Measurements from ENCODE around the gene APBA2.
"Not testable (repeated sequence)": the region's sequence is repeated elsewhere in the genome, so short reads cannot be mapped to it uniquely, and the experiment has no call there.

The APBA2 gene

DNA sequence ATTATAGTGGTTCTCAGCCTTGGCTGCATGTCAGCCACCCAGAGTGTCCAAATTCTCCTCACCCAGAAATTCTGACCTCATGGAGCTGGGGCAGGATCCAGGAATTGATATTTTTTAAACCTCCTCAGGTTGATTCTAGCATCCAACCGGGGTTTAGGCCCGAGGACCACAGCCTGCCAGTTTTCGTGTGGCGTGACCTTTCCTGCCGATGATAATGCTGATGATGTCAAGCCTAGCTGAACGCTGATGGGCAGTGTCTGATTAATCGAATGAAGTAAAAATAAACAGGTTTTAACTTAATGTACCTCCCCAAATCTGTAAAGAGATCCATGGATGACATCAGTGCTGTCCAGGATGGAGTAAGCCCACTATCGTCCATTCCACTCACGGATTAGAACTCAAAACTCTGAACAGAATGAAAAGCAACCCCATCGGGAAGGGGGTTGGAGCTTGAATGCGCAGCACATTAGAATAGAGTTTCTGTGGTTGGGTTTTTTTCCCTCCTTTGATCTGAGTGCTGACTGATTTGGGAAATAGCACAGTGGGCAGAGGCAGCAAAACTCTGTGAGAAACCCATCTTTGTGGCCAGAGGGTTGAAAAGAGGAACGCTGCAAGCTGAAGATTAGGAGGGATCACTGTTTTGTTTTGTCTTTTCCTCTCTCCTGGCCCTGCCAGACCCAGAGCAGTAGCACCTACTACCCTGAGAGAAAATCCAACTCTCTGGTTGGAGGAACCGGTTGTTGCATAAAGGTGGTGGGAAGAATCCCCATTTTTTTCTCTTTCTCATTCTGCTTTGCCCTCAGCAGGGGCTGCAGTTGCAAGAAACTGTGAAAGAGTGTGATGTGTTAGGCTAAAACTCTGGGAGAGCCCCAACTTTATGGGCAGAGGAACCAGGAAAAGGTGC is 153.9 kb downstream of the APBA2 start:
- no peak for DNase-seq

GRCh38 chr15:29040370-29040751 is 154.6 kb downstream of the APBA2 start:
- DNase-seq, result peak in 1 of 14 donors; percentile 39

- no peak for DNase-seq
Observed at GRCh38 chr15:29043736-29044502, 158.1 kb downstream of the APBA2 start.

DNA sequence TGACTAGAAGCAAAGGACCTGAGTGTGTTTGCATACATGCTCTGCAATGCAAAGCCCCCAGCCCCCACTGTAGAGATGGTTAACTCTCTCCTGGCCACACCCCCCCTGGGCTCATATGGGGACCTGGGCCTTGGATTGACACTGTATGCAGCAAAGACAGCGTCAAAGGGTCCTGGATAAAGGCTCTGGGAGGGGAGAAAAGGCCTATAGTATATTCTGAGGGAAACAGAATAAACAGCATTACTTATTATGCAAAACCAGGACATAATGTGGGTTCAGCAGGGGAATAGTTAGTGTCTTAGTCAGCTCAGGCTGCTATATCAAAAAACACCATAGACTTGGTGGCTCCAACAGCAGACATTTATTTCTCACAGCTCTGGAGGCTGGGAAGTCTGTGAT is 158.7 kb downstream of the APBA2 start:
- DNase-seq, result no peak

DNA sequence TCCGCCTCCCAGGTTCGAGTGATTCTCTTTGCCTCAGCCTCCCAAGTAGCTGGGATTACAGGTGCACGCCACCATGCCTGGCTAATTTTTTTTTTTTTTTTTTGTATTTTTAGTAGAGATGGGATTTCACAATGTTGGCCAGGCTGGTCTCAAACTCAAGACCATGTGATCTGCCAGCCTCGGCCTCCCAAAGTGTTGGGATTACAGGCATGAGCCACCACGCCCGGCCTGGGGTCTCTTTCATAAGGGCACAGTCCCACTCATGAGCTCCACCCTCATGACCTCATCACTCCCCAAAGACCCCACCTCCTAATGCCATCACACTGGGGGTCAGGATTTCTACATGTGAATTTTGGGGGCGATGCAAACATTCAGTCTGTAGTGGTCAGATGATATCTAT is 159.4 kb downstream of the APBA2 start:
- not testable (repeated sequence) for DNase-seq

- no peak for DNase-seq
Observed at GRCh38 chr15:29045717-29046116, 159.9 kb downstream of the APBA2 start.

GRCh38 chr15:29046281-29046810 is 160.6 kb downstream of the APBA2 start:
- DNase-seq, result no peak

DNA sequence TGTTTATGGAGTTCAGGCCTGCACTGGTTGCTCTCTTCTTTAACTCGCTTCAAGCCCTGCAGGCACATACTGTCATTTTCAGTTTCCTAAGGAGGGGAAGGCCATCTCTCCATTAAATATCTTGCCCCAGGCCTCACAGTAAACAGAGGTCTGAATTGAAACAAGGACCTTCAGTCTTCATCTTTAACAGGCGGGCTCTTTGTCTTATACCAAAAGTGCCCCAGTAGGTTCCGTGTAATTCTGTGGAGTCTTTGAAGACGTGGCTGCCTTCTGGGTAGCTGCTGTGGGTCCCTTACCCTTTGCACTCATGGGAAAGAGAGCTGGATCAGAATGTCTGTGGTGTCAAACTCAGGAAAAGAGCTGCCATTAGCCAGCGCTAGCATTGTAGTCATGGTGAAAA is 161.2 kb downstream of the APBA2 start:
- DNase-seq, result no peak

DNA sequence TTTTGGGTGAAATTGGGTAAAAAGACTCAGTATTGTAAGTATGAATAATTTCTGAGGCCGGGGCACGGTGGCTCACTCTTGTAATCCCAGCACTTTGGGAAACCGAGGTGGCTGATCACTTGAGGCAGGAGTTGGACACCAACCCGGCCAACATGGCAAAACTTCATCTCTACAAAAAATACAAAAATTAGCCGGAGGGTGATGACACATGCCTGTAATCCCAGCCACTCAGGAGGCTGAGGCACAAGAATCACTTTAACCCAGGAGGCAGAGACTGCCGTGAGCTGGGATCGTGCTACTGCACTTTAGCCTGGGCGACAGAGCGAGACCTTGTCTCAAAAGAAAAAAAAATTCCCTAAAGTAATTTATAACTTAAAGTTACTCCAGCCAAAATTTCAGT is 162.2 kb downstream of the APBA2 start:
- no peak for DNase-seq

- DNase-seq, result no peak
Observed at GRCh38 chr15:29050870-29051269, 165.1 kb downstream of the APBA2 start.

DNA sequence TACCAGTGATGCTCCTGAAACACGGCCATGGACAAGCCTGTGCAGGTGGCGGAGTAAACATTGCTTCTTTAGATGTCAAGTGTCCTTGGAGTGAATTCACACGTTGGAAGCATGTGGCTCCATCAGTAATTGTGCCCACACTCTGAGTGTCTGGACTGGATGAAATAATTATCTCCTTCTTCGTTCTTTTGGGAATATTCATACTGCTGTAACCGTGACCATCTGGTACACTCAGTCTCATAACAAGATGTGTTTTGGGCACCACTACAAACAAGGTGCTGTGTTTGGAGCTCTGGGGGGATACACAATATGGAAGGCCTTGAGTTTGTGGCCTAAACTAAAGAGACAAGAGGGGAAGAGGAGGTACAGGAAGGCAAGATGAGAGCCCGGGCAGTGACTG is 165.6 kb downstream of the APBA2 start:
- DNase-seq, result peak in 1 of 14 donors; percentile 33

- DNase-seq, result no peak
Observed at GRCh38 chr15:29053006-29053405, 167.2 kb downstream of the APBA2 start.

DNA sequence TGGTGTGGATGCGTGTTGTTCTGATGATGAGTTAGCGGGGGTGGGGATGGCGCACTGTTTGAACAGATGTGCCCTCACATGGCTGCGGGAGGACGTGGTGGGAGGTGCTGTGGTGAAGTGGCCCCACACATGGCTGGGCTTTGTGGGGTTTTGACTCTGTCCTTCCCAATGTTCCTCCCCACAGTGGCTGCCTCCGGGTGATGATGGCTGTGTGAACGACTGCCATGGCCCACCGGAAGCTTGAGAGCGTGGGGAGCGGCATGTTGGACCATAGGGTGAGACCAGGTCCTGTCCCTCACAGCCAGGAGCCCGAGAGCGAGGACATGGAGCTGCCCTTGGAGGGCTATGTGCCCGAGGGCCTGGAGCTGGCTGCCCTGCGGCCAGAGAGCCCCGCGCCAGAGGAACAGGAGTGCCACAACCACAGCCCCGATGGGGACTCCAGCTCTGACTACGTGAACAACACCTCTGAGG is 167.9 kb downstream of the APBA2 start:
- no peak for DNase-seq

- DNase-seq, result no peak
Observed at GRCh38 chr15:29054171-29055045, 168.6 kb downstream of the APBA2 start.

GRCh38 chr15:29055876-29056275 is 170.1 kb downstream of the APBA2 start:
- DNase-seq, result peak in 1 of 14 donors; percentile 69

GRCh38 chr15:29056839-29057450 is 171.2 kb downstream of the APBA2 start:
- no peak for DNase-seq

- no peak for DNase-seq
Observed at GRCh38 chr15:29057856-29058255, 172.1 kb downstream of the APBA2 start.

GRCh38 chr15:29058903-29059539 is 173.2 kb downstream of the APBA2 start:
- DNase-seq, result no peak

GRCh38 chr15:29059871-29060640 is 174.3 kb downstream of the APBA2 start:
- peak in 1 of 14 donors; percentile 25 for DNase-seq

DNA sequence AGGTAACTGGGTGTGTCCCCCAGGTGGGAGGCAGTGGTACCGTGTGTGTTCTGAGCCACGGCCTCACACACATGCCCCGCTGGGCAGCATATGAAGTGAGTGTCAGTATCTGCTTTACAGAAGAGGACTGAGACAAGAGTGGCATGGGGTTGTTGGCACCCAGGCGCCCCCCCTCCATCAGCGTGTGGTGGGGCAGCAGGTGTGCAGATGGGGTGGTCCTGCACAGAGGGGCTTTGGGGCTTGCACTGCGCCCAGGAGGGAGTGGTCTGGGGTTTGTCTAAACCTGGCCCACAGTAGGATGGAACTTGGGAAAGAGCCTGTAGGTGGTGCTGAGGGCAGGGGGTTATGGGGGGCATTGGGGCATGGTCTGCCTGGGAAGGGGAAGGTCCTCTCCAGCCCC is 176.0 kb downstream of the APBA2 start:
- DNase-seq, result no peak

Measured in C1 segment of cervical spinal cord (tissue), 14 donors.